GM10266 (cell line): ENCODE results near the gene ACO2.

Source experiments
- DNase-seq: peaks from one replicate; pipeline ENCODE4 v3.0.0; 2012; ENCODE audit errors: extremely low spot score
- TF ChIP-seq, protein P1 (sequence below): IDR thresholded peaks from 2 replicates; pipeline ENCODE4 v1.5.1; 2012; ENCODE audit warnings: mild to moderate bottlenecking, low read depth; ENCODE audit not compliant: control insufficient read depth, insufficient read depth; ENCODE audit errors: missing control alignments

The ACO2 gene

GRCh38 chr22:41488076-41488475 lies 19.2 kb downstream of the ACO2 start:
- DNase-seq = no peak
- TF ChIP-seq, protein P1, sequence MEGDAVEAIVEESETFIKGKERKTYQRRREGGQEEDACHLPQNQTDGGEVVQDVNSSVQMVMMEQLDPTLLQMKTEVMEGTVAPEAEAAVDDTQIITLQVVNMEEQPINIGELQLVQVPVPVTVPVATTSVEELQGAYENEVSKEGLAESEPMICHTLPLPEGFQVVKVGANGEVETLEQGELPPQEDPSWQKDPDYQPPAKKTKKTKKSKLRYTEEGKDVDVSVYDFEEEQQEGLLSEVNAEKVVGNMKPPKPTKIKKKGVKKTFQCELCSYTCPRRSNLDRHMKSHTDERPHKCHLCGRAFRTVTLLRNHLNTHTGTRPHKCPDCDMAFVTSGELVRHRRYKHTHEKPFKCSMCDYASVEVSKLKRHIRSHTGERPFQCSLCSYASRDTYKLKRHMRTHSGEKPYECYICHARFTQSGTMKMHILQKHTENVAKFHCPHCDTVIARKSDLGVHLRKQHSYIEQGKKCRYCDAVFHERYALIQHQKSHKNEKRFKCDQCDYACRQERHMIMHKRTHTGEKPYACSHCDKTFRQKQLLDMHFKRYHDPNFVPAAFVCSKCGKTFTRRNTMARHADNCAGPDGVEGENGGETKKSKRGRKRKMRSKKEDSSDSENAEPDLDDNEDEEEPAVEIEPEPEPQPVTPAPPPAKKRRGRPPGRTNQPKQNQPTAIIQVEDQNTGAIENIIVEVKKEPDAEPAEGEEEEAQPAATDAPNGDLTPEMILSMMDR = no peak

GRCh38 chr22:41488596-41489385 lies 19.9 kb downstream of the ACO2 start:
- DNase-seq = no peak
- TF ChIP-seq, protein P1 = no peak

DNA sequence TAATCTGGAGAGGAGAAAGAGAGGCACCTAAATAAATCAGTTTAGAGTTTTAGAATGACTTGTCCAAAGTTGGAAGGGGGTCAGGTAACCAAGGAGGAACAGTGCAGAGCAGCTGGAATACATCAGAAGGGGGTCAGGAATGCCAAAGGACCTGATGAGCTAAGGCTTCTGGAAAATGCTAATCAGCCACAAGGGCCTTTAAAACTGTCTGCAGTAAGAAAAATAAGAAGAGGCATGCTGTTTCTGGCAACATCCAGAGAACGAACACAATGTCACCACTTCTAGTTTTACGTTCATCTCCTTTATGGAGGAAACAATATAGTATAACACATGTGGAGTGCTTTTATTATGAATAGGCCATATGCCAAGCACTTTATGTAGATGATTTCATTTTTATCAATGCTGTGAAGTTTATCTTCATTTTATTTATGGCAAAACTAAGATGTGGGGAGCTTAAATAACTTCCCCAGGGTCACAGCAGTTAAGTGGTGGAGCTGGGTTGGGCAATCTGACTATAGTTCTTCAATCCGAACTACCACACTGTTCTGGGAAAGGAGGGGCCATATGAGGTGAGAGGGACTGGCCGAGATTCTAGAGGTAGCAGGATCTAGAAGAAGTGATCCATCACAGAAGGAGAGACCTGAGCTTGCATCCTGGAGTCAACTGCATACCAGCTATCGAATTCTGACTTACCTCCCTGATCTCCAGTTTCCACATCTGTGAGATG lies 22.6 kb downstream of the ACO2 start:
- no peak for DNase-seq
- TF ChIP-seq, protein P1 = no peak

DNA sequence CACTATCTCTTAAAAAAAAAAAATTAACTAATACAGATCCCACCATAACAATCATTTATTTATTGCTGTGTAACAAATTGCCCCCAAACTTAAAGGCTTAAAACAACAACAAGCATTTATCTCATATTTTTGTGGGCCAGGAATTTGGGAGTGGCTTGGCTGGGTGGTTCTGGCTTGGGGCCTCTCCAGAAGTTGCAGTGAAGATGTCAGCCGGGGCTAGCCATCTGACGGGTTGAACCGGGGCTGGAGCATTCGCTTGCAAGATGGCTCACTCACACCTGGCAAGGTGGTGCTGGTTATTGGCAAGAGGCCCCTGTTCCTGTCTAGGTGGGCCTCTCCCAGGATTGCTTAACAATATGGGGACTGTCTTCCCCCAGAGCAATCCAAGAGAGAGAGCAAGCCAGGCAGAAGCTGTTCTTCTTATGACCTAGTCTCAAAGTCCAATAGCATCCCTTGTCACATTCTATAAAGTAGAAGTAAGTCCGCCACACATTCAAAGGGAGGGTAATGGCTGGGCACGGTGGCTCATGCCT lies 29.5 kb downstream of the ACO2 start:
- TF ChIP-seq, protein P1 = no peak
- no peak for DNase-seq

DNA sequence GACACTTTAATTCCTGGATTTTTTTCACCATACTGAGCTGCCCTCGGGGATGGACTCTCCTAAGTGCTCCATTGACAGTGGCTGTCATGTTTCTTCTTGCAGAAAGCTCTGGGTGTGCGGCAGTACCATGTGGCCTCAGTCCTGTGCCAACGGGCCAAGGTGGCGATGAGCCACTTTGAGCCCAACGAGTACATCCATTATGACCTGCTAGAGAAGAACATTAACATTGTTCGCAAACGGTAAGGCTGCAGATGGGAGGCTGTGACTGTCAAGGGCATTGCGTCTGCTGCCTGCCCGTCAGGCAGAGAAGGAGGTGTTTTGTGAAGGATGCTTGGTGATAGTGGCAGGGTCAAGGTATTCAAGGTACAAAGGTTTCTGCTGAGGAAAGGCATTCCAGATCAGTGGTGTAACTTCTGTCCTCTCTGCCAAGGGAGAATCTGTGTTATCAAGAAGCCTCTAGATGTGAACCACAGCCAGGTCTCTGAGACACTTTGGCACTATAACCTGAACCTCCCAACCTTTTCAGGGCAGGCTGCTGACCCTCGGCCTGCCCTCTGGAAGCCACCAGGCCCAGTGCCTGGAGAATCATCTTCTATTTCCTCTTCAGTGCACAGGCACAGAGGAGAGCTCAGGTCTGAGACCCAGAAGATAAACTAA lies 30.8 kb downstream of the ACO2 start:
- no peak for DNase-seq
- TF ChIP-seq, protein P1 = no peak

- TF ChIP-seq, protein P1 = no peak
- no peak for DNase-seq
These were observed 31.4 kb downstream of the ACO2 start for GRCh38 chr22:41500303-41500702.
